NCI-H524 (cell line): ENCODE results near the gene GCSAML.
A peak's percentile ranks its signal among the peaks of the same experiment; 100 is the strongest.

Source experiments
- DNase-seq, 2 experiments: peaks; one replicate each; lab custom pipeline; 2025; lab: John Stamatoyannopoulos, UW

The GCSAML gene

DNA sequence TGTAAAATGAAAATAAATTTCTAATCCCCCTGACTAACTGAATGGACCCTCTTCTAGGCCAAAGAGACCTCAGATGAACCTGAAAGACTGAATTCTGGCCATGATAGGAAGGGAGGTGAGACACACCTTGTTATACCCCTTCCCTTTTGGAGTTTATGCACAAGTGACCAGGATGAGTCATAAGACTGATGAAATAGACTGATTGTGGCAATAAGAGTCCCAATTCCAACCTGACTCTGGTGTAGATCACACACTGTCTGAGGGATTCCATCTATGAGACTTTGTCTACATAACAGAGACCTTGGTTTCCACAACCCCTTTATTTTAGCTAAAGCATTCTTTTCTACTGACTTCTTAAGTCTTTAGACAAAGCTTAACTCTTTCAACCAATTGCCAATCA lies 25.7 kb downstream of the GCSAML start:
- no peak for DNase-seq

DNA sequence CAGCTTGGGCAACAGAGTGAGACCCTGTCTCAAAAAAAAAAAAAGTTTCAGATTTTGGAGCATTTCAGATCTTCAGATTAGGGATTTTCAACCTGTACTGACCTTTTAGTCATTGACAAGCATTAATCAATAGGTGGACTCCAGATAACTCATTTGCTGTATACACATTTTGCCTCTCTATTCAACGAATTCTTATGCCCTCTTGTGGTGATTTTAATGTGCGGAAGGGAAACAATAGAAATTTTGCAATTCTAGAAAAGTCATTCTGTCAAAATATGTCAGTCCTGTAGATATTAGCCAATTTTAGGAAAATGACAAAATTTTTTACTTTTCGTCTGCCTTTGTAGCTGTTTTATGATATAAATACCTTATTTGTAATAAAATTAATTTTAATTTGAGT lies 27.6 kb downstream of the GCSAML start:
- DNase-seq: peak; percentile 1 to 13

DNA sequence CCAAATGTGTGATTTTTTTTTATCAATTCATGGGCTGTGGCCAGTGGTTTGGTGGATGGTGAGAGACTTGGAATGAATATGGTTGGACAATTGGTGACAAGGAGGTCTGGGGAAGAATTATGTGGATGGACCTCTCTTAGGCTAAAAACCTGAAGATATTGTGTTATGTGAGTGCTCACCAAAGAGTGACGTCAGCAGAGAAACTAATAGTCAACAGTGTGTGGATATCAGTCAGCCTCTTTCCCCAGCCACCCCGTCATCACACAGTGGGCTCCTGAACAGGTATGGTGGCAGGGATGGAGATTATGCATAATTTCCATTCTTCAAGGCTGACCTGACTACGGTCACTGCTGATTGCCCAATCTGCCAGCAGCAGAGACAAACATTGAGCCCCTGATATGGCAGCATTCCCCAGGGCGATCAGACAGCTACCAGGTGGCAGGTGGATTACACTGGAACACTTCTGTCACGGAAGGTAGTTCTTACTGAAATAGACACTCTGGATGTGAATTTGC lies 30.1 kb downstream of the GCSAML start:
- no peak for DNase-seq

DNA sequence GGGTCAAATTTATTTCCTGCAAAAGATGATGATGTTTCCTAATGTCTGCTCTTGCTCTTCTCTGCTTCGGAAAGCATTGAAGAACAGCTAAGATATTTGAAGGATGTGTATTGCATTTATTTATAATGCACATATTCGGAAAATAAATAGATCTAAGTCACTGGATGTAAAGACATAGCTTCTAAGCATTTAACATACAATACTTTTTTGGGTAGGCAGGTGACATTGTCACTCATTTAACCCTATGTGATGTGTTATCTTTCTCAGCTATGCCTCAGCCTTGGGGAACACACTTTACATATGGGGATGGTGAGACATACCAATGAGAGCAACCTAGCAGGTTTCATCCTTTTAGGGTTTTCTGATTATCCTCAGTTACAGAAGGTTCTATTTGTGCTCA lies 39.1 kb downstream of the GCSAML start, which contains the start of gene OR2G2:
Gene OR2G2 (plus strand): TSS at position 301 of the 400 bp plus-strand sequence. CDS start 0 bp downstream, at position 301.
- no peak for DNase-seq

DNA sequence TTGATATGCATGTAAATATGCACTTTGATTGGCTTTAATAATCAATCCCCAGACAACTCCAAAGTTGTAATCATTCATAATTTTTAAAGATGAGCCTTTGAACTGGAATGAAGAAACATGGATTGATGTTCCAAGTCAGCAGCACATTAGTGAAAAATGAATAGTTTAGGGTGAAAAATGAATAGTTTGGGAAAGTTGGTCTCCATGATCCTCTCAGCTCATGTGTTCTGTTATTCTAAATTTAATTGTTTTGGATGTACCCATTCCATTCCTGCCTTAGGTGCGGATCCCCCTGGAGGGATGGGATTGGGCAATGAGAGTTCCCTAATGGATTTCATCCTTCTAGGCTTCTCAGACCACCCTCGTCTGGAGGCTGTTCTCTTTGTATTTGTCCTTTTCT lies 56.4 kb downstream of the GCSAML start, which contains the start of gene OR2G3:
Gene OR2G3 (plus strand): TSS at position 301 of the 400 bp plus-strand sequence. CDS start 0 bp downstream, at position 301.
- no peak for DNase-seq

DNA sequence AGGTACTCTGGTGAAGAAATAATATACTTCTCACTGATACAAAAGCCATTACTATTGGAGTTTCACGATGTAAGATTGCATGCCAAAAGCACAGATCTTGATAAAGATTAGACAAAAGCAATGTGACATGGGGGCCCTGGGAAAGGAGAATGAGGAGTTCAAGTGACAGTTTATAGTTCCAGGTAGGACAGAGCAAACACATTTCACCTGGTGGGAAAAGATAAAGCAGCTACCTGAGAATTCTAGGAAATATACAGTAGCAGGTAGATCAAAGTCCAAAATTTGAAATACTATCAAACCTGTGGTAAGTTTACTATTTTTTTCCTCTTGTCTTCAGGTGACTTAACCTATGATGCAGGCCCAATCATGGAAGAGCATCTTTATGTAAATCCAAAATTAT lies 64.5 kb downstream of the GCSAML start:
- no peak for DNase-seq

DNA sequence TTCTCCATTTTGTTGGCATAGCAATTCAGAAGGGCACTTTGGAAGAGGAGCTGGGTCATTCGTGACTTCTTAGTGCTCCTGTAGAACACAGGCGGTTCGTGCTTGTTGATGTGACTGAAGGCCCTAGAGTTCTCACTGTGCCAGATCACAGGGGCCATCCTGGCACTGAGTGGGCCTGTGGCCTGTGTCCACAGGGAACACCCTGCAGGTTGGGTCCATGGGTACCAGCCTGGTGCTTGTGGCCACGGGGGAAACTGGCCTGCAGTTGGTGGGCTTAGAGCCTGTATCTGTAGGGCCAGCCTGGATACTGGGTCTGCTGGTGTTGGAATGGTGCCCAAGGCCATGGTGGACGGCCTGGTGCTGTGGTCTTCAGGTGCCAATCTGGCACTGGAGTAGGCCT lies 65.7 kb downstream of the GCSAML start:
- DNase-seq: no peak
